HL-60 (cell line): Measurements from ENCODE around the gene PPFIBP2.

Experiments used
- CTCF ChIP-seq: IDR thresholded peaks from one replicate; pipeline ENCODE4 v1.5.1; 2011; ENCODE audit warnings: low read length, control low read depth, inconsistent platforms; ENCODE audit not compliant: insufficient read depth
- POLR2AphosphoS5 ChIP-seq: IDR thresholded peaks from 2 replicates; pipeline ENCODE4 v1.6.1; 2012; ENCODE audit warnings: low read depth

GRCh38 chr11:7596975-7597391 lies 83.2 kb downstream of the PPFIBP2 start:
- TF ChIP-seq CTCF = no peak
- no peak for TF ChIP-seq POLR2AphosphoS5
